ENCODE data around the gene TMEM39B. TPM values are rescaled to one million over a fixed set of nuclear protein-coding genes. Genes with fewer than 3 reads are reported as not detected.
"Not testable (repeated sequence)": the region's sequence is repeated elsewhere in the genome, so short reads cannot be mapped to it uniquely, and the experiment has no call there.

Gene TMEM39B
- polyA plus RNA-seq, 1 donor: 14.9 TPM

- Histone ChIP-seq H3K4me1 (ENCODE audit: control insufficient read depth, insufficient read depth, low read length) (no peaks in the 10 kb centered on the region), H3K27ac (ENCODE audit: low read length) (no peak overlapping the region), H3K36me3 (ENCODE audit: control insufficient read depth, insufficient read depth, low read length) (peaks cover 54% of the 10 kb centered on the region), H3K27me3 (ENCODE audit: control insufficient read depth, insufficient read depth, low read length) (no peaks in the 10 kb centered on the region), H3K9me3 (ENCODE audit: control insufficient read depth, low read depth, low read length) (no peaks in the 10 kb centered on the region), H3K4me3 (ENCODE audit: low read length) (no peak overlapping the region)
- no CpG with 5 or more reads among the region's 2 CpGs for WGBS (ENCODE audit: insufficient coverage, low lambda C conversion rate)
- no peak for DNase-seq
Observed at GRCh38 chr1:32045772-32046171, 27.0 kb upstream of the TMEM39B start.

- DNase-seq: no peak
- Histone ChIP-seq H3K9me3 (ENCODE audit: control insufficient read depth, low read depth, low read length) (no peaks in the 10 kb centered on the region), H3K4me3 (ENCODE audit: low read length) (no peak overlapping the region), H3K27me3 (ENCODE audit: control insufficient read depth, insufficient read depth, low read length) (no peaks in the 10 kb centered on the region), H3K4me1 (ENCODE audit: control insufficient read depth, insufficient read depth, low read length) (no peaks in the 10 kb centered on the region), H3K36me3 (ENCODE audit: control insufficient read depth, insufficient read depth, low read length) (peaks cover 51% of the 10 kb centered on the region), H3K27ac (ENCODE audit: low read length) (no peak overlapping the region)
Observed at GRCh38 chr1:32047701-32048100, 25.0 kb upstream of the TMEM39B start.

GRCh38 chr1:32048440-32048839 lies 24.3 kb upstream of the TMEM39B start:
- DNase-seq: no peak
- Histone ChIP-seq H3K36me3 (ENCODE audit: control insufficient read depth, insufficient read depth, low read length) (peaks cover 50% of the 10 kb centered on the region), H3K27ac (ENCODE audit: low read length) (no peak overlapping the region), H3K27me3 (ENCODE audit: control insufficient read depth, insufficient read depth, low read length) (no peaks in the 10 kb centered on the region), H3K4me1 (ENCODE audit: control insufficient read depth, insufficient read depth, low read length) (no peaks in the 10 kb centered on the region), H3K4me3 (ENCODE audit: low read length) (no peak overlapping the region), H3K9me3 (ENCODE audit: control insufficient read depth, low read depth, low read length) (no peaks in the 10 kb centered on the region)
- no CpG with 5 or more reads among the region's 2 CpGs for WGBS (ENCODE audit: insufficient coverage, low lambda C conversion rate)

GRCh38 chr1:32051706-32052105 lies 21.0 kb upstream of the TMEM39B start:
- DNase-seq: no peak
- WGBS (ENCODE audit: insufficient coverage, low lambda C conversion rate): 100% methylated on average over 1 of the region's 1 CpG
- Histone ChIP-seq H3K27me3 (ENCODE audit: control insufficient read depth, insufficient read depth, low read length) (no peaks in the 10 kb centered on the region), H3K9me3 (ENCODE audit: control insufficient read depth, low read depth, low read length) (no peaks in the 10 kb centered on the region), H3K4me1 (ENCODE audit: control insufficient read depth, insufficient read depth, low read length) (no peaks in the 10 kb centered on the region), H3K4me3 (ENCODE audit: low read length) (no peak overlapping the region), H3K36me3 (ENCODE audit: control insufficient read depth, insufficient read depth, low read length) (peaks cover 60% of the 10 kb centered on the region), H3K27ac (ENCODE audit: low read length) (no peak overlapping the region)

- peaks cover 58% of the 10 kb centered on the region for H3K36me3 ChIP-seq (ENCODE audit: control insufficient read depth, insufficient read depth, low read length)
- no peak overlapping the region for H3K4me3 ChIP-seq (ENCODE audit: low read length)
- no peaks in the 10 kb centered on the region for H3K9me3 ChIP-seq (ENCODE audit: control insufficient read depth, low read depth, low read length)
- no peak for DNase-seq
- WGBS (ENCODE audit: insufficient coverage, low lambda C conversion rate): no CpG with 5 or more reads among the region's 4 CpGs
- H3K27ac ChIP-seq (ENCODE audit: low read length): no peak overlapping the region
- no peaks in the 10 kb centered on the region for H3K4me1 ChIP-seq (ENCODE audit: control insufficient read depth, insufficient read depth, low read length)
- H3K27me3 ChIP-seq (ENCODE audit: control insufficient read depth, insufficient read depth, low read length): no peaks in the 10 kb centered on the region
Observed at GRCh38 chr1:32052887-32053286, 19.9 kb upstream of the TMEM39B start.

- DNase-seq: no peak
- H3K9me3 ChIP-seq (ENCODE audit: control insufficient read depth, low read depth, low read length): no peaks in the 10 kb centered on the region
- no peaks in the 10 kb centered on the region for H3K4me1 ChIP-seq (ENCODE audit: control insufficient read depth, insufficient read depth, low read length)
- H3K4me3 ChIP-seq (ENCODE audit: low read length): no peak overlapping the region
- H3K27ac ChIP-seq (ENCODE audit: low read length): no peak overlapping the region
- H3K36me3 ChIP-seq (ENCODE audit: control insufficient read depth, insufficient read depth, low read length): peaks cover 71% of the 10 kb centered on the region
- no peaks in the 10 kb centered on the region for H3K27me3 ChIP-seq (ENCODE audit: control insufficient read depth, insufficient read depth, low read length)
- WGBS (ENCODE audit: insufficient coverage, low lambda C conversion rate): no CpG with 5 or more reads among the region's 5 CpGs
Observed at GRCh38 chr1:32055416-32055815, 17.3 kb upstream of the TMEM39B start.

GRCh38 chr1:32056598-32056997 lies 16.1 kb upstream of the TMEM39B start:
- H3K27me3 ChIP-seq (ENCODE audit: control insufficient read depth, insufficient read depth, low read length): no peaks in the 10 kb centered on the region
- no peaks in the 10 kb centered on the region for H3K9me3 ChIP-seq (ENCODE audit: control insufficient read depth, low read depth, low read length)
- no peak overlapping the region for H3K4me3 ChIP-seq (ENCODE audit: low read length)
- no CpG with 5 or more reads among the region's 1 CpG for WGBS (ENCODE audit: insufficient coverage, low lambda C conversion rate)
- H3K36me3 ChIP-seq (ENCODE audit: control insufficient read depth, insufficient read depth, low read length): peaks cover 75% of the 10 kb centered on the region
- H3K27ac ChIP-seq (ENCODE audit: low read length): no peak overlapping the region
- no peaks in the 10 kb centered on the region for H3K4me1 ChIP-seq (ENCODE audit: control insufficient read depth, insufficient read depth, low read length)
- DNase-seq: no peak

GRCh38 chr1:32060914-32061313 lies 11.8 kb upstream of the TMEM39B start:
- Histone ChIP-seq H3K27ac (ENCODE audit: low read length) (no peak overlapping the region), H3K27me3 (ENCODE audit: control insufficient read depth, insufficient read depth, low read length) (no peaks in the 10 kb centered on the region), H3K36me3 (ENCODE audit: control insufficient read depth, insufficient read depth, low read length) (peaks cover 46% of the 10 kb centered on the region), H3K9me3 (ENCODE audit: control insufficient read depth, low read depth, low read length) (no peaks in the 10 kb centered on the region), H3K4me3 (ENCODE audit: low read length) (no peak overlapping the region), H3K4me1 (ENCODE audit: control insufficient read depth, insufficient read depth, low read length) (peaks cover 5% of the 10 kb centered on the region)
- no peak for DNase-seq

- no CpG with 5 or more reads among the region's 4 CpGs for WGBS (ENCODE audit: insufficient coverage, low lambda C conversion rate)
- Histone ChIP-seq H3K36me3 (ENCODE audit: control insufficient read depth, insufficient read depth, low read length) (peaks cover 34% of the 10 kb centered on the region), H3K4me1 (ENCODE audit: control insufficient read depth, insufficient read depth, low read length) (peaks cover 12% of the 10 kb centered on the region), H3K27me3 (ENCODE audit: control insufficient read depth, insufficient read depth, low read length) (no peaks in the 10 kb centered on the region), H3K27ac (ENCODE audit: low read length) (peak overlapping the region; percentile 49), H3K4me3 (ENCODE audit: low read length) (no peak overlapping the region), H3K9me3 (ENCODE audit: control insufficient read depth, low read depth, low read length) (no peaks in the 10 kb centered on the region)
- no peak for DNase-seq
Observed at GRCh38 chr1:32062867-32063230, 9.9 kb upstream of the TMEM39B start.

- H3K9me3 ChIP-seq (ENCODE audit: control insufficient read depth, low read depth, low read length): no peaks in the 10 kb centered on the region
- peaks cover 31% of the 10 kb centered on the region for H3K36me3 ChIP-seq (ENCODE audit: control insufficient read depth, insufficient read depth, low read length)
- DNase-seq: peak; percentile 35 to 47
- peak overlapping the region; percentile 49 for H3K27ac ChIP-seq (ENCODE audit: low read length)
- no peak overlapping the region for H3K4me3 ChIP-seq (ENCODE audit: low read length)
- H3K4me1 ChIP-seq (ENCODE audit: control insufficient read depth, insufficient read depth, low read length): peaks cover 12% of the 10 kb centered on the region
- H3K27me3 ChIP-seq (ENCODE audit: control insufficient read depth, insufficient read depth, low read length): no peaks in the 10 kb centered on the region
- no CpG with 5 or more reads among the region's 1 CpG for WGBS (ENCODE audit: insufficient coverage, low lambda C conversion rate)
Observed at GRCh38 chr1:32063261-32063681, 9.5 kb upstream of the TMEM39B start.

GRCh38 chr1:32065613-32066488 lies 6.9 kb upstream of the TMEM39B start:
- Histone ChIP-seq H3K4me1 (ENCODE audit: control insufficient read depth, insufficient read depth, low read length) (peaks cover 12% of the 10 kb centered on the region), H3K36me3 (ENCODE audit: control insufficient read depth, insufficient read depth, low read length) (peaks cover 11% of the 10 kb centered on the region)
- H3K4me3 ChIP-seq (ENCODE audit: low read length); H3K27me3 ChIP-seq (ENCODE audit: control insufficient read depth, insufficient read depth, low read length); DNase-seq; H3K9me3 ChIP-seq (ENCODE audit: control insufficient read depth, low read depth, low read length); H3K27ac ChIP-seq (ENCODE audit: low read length): not testable (repeated sequence)
- WGBS (ENCODE audit: insufficient coverage, low lambda C conversion rate): no CpG with 5 or more reads among the region's 21 CpGs

All from large intestine (tissue), 3 donors.